Measurements from ENCODE around the gene KDM4C. TPM values are rescaled to one million over a fixed set of nuclear protein-coding genes. Genes with fewer than 3 reads are reported as not detected.
"Not testable (repeated sequence)": the region's sequence is repeated elsewhere in the genome, so short reads cannot be mapped to it uniquely, and the experiment has no call there.

KDM4C gene
- total RNA-seq, 1 donor from 2014 or later: 16.5 TPM

- H3K27ac Mint-ChIP-seq: no peak overlapping the region
- no peaks in the 10 kb centered on the region for H3K4me1 Mint-ChIP-seq (ENCODE audit: unreplicated experiment)
- no peak overlapping the region for H3K4me3 Mint-ChIP-seq
- no peaks in the 10 kb centered on the region for H3K27me3 Mint-ChIP-seq
- no peak for DNase-seq (ENCODE audit: extremely low spot score, unreplicated experiment)
- TF ChIP-seq CTCF (conservative IDR thresholded peaks at IDR 0.05): no peak
- H3K36me3 Mint-ChIP-seq: peaks cover 21% of the 10 kb centered on the region
- H3K9me3 Mint-ChIP-seq: no peaks in the 10 kb centered on the region
These were observed 253.8 kb downstream of the KDM4C start for GRCh38 chr9:7011395-7012067.

- Mint-ChIP-seq H3K27me3 (no peaks in the 10 kb centered on the region), H3K9me3 (no peaks in the 10 kb centered on the region), H3K36me3 (peaks cover 12% of the 10 kb centered on the region), H3K27ac (no peak overlapping the region), H3K4me3 (no peak overlapping the region), H3K4me1 (ENCODE audit: unreplicated experiment) (peaks cover 5% of the 10 kb centered on the region)
- TF ChIP-seq CTCF (conservative IDR thresholded peaks at IDR 0.05): no peak
- no peak for DNase-seq (ENCODE audit: extremely low spot score, unreplicated experiment)
These were observed 270.2 kb downstream of the KDM4C start for GRCh38 chr9:7027996-7028395.

- H3K4me3 Mint-ChIP-seq: no peak overlapping the region
- H3K4me1 Mint-ChIP-seq (ENCODE audit: unreplicated experiment): peaks cover 11% of the 10 kb centered on the region
- no peak overlapping the region for H3K27ac Mint-ChIP-seq
- no peak for DNase-seq (ENCODE audit: extremely low spot score, unreplicated experiment)
- no peaks in the 10 kb centered on the region for H3K9me3 Mint-ChIP-seq
- H3K36me3 Mint-ChIP-seq: peaks cover 12% of the 10 kb centered on the region
- H3K27me3 Mint-ChIP-seq: peaks cover 2% of the 10 kb centered on the region
- TF ChIP-seq CTCF (conservative IDR thresholded peaks at IDR 0.05): no peak
These were observed 270.8 kb downstream of the KDM4C start for GRCh38 chr9:7028591-7028990.

GRCh38 chr9:7030943-7031342 lies 273.2 kb downstream of the KDM4C start:
- not testable (repeated sequence) for H3K27me3 Mint-ChIP-seq; H3K4me3 Mint-ChIP-seq; H3K9me3 Mint-ChIP-seq; H3K27ac Mint-ChIP-seq; DNase-seq (ENCODE audit: extremely low spot score, unreplicated experiment)
- peaks cover 22% of the 10 kb centered on the region for H3K4me1 Mint-ChIP-seq (ENCODE audit: unreplicated experiment)
- H3K36me3 Mint-ChIP-seq: peaks cover 11% of the 10 kb centered on the region

GRCh38 chr9:7033076-7034045 lies 275.6 kb downstream of the KDM4C start:
- Mint-ChIP-seq H3K4me3 (no peak overlapping the region), H3K36me3 (peaks cover 11% of the 10 kb centered on the region), H3K9me3 (no peaks in the 10 kb centered on the region), H3K4me1 (ENCODE audit: unreplicated experiment) (peaks cover 22% of the 10 kb centered on the region), H3K27me3 (peaks cover 2% of the 10 kb centered on the region), H3K27ac (no peak overlapping the region)
- no peak for DNase-seq (ENCODE audit: extremely low spot score, unreplicated experiment)
- TF ChIP-seq CTCF (conservative IDR thresholded peaks at IDR 0.05): no peak

GRCh38 chr9:7037176-7037575 lies 279.4 kb downstream of the KDM4C start:
- peaks cover 2% of the 10 kb centered on the region for H3K27me3 Mint-ChIP-seq
- DNase-seq (ENCODE audit: extremely low spot score, unreplicated experiment): no peak
- no peak overlapping the region for H3K4me3 Mint-ChIP-seq
- TF ChIP-seq CTCF (conservative IDR thresholded peaks at IDR 0.05): no peak
- peaks cover 22% of the 10 kb centered on the region for H3K4me1 Mint-ChIP-seq (ENCODE audit: unreplicated experiment)
- peaks cover 14% of the 10 kb centered on the region for H3K36me3 Mint-ChIP-seq
- no peak overlapping the region for H3K27ac Mint-ChIP-seq
- no peaks in the 10 kb centered on the region for H3K9me3 Mint-ChIP-seq
